Measurements from ENCODE around the gene BBOF1. TPM values are rescaled to one million over a fixed set of nuclear protein-coding genes. Genes with fewer than 3 reads are reported as not detected.
"Not testable (repeated sequence)": the region's sequence is repeated elsewhere in the genome, so short reads cannot be mapped to it uniquely, and the experiment has no call there.

Gene BBOF1
- total RNA-seq, 2 experiments from 2014 or later = 1.9 to 2.1 TPM

DNA sequence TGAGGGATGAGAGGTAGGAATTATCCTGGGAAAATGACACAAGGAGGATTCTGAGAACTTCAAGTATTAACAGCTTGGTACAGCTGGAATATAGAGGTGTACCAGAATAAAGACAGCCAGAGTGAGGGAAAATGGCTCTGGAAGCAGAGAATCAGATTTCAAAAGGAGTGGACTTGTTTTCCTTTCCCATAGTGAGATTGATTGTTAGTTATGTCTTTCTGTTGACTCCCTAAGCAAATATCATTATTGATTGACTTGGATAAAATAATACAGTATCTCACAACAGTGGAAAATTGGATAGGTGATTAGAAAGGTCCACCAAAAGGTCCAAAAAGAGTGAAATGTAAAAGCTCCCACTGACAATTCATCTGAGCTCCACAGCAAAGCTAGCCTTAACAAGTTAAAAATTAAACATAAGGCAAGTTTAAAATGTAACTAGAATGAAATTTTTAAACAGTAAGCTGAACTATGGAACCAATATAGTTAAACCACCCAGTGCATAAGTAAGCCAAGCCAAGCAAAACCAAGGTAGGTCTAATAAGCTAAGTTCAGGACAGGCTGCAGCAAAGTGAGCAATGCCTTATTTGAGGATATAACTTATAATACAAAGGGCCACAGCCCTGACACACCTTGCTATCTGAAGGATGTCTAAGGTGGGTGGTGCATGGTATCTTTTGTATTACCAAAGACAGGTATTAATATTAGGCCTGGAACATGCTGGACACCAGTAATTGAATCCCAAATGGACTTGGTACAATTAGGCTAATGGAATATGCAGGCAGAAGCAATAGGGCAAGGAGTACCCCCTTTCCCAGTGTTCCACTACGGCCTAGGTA is 21.8 kb upstream of the BBOF1 start:
- DNase-seq (no peak), ATAC-seq (no peak)
- Mint-ChIP-seq H3K27ac (no peak overlapping the region), H3K27me3 (no peaks in the 10 kb centered on the region), H3K9me3 (ENCODE audit: low read depth) (no peaks in the 10 kb centered on the region), H3K36me3 (ENCODE audit: low read depth) (peaks cover 5% of the 10 kb centered on the region), H3K4me1 (no peaks in the 10 kb centered on the region), H3K4me3 (no peak overlapping the region)
- intact Hi-C loops (cut with DNase I, micrococcal nuclease) = no loop called here
- CTCF ChIA-PET = no interaction called here
- POLR2A ChIA-PET = no interaction called here

DNA sequence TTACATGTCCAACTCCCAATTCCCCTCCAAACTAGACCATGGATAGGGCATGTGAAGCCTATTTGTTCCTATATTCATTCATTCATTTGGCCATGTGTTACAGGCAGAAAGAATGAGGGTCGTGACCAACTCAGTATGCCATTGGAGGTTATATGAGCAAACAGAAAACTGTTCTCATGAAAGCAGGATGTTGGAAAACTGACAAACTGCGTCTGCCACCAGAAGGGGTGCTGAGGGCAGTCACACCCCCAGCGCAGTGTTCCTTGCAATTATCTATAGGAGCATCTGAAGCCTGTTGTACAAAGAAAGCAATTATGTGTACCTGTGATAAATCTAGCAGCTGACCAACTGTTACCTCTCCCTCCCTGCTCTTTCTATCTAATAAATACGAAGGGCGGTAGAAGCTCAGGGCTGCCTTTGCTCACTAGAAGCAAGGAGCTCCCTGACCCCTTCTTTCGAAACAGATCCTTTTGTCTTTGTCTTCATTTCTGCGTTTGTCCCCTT is 21.2 kb upstream of the BBOF1 start:
- no peak overlapping the region for H3K27ac Mint-ChIP-seq
- POLR2A ChIA-PET = no interaction called here
- H3K9me3 Mint-ChIP-seq (ENCODE audit: low read depth) = no peaks in the 10 kb centered on the region
- CTCF ChIA-PET = no interaction called here
- no peaks in the 10 kb centered on the region for H3K27me3 Mint-ChIP-seq
- H3K36me3 Mint-ChIP-seq (ENCODE audit: low read depth) = peaks cover 5% of the 10 kb centered on the region
- H3K4me1 Mint-ChIP-seq = no peaks in the 10 kb centered on the region
- ATAC-seq = no peak
- intact Hi-C loops (cut with DNase I, micrococcal nuclease) = no loop called here
- no peak for DNase-seq
- H3K4me3 Mint-ChIP-seq = no peak overlapping the region

DNA sequence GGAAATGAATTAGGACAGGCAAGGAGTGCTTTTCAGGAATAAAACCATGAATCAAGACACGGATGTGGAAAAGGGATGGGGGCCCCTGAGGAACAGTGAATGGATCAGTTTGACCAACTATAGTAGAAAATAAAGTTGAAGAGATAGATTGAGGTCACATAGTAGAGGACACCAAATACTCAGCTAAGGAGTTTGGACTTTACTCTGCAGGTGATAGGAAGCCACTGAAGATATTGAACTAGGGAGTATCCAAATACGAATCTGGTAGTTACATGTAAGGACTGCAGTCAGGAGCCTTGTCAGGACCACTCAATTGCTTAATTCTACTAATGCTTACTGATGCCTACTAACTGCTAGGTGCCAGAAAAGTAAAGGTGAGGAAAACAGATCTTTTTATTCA is 20.4 kb upstream of the BBOF1 start:
- Mint-ChIP-seq H3K4me3 (no peak overlapping the region), H3K27ac (no peak overlapping the region)

DNA sequence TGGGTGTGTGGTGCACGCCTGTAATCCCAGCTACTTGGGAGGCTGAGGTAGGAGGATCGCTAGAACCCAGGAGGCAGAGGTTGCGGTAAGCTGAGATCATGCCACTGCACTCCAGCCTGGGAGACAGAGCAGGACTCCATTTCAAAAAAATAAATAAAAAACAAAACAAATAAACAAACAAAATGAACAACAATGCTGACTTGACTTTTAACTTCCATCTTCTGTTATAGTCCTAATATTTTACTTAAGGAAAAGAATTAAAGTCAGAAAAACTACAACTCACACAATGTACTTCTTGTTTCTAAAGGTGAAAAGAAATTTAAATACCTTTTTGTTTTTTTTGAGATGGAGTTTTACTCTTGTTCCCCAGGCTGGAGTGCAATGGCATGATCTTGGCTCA is 13.5 kb upstream of the BBOF1 start:
- intact Hi-C loops (cut with DNase I, micrococcal nuclease); H3K9me3 Mint-ChIP-seq (ENCODE audit: low read depth); H3K4me1 Mint-ChIP-seq; ATAC-seq; POLR2A ChIA-PET; H3K4me3 Mint-ChIP-seq; H3K27me3 Mint-ChIP-seq; H3K27ac Mint-ChIP-seq; H3K36me3 Mint-ChIP-seq (ENCODE audit: low read depth); DNase-seq: not testable (repeated sequence)
- CTCF ChIA-PET = interaction anchor here (0.6 kb wide), 1 partner anchor 244 kb away, joined by 3 read pairs; no protein-coding TSS in a partner anchor

More for the DNA sequence above, 20.4 kb upstream of the BBOF1 start:
- intact Hi-C loops (cut with DNase I, micrococcal nuclease) = no loop called here
- H3K36me3 Mint-ChIP-seq (ENCODE audit: low read depth) = peaks cover 5% of the 10 kb centered on the region
- no peaks in the 10 kb centered on the region for H3K4me1 Mint-ChIP-seq
- H3K27me3 Mint-ChIP-seq = no peaks in the 10 kb centered on the region
- CTCF ChIA-PET = interaction anchor here (0.7 kb wide), 1 partner anchor 56 kb away, joined by 4 read pairs; no protein-coding TSS in a partner anchor
- no peaks in the 10 kb centered on the region for H3K9me3 Mint-ChIP-seq (ENCODE audit: low read depth)
- DNase-seq (no peak), ATAC-seq (no peak)
- POLR2A ChIA-PET = no interaction called here

DNA sequence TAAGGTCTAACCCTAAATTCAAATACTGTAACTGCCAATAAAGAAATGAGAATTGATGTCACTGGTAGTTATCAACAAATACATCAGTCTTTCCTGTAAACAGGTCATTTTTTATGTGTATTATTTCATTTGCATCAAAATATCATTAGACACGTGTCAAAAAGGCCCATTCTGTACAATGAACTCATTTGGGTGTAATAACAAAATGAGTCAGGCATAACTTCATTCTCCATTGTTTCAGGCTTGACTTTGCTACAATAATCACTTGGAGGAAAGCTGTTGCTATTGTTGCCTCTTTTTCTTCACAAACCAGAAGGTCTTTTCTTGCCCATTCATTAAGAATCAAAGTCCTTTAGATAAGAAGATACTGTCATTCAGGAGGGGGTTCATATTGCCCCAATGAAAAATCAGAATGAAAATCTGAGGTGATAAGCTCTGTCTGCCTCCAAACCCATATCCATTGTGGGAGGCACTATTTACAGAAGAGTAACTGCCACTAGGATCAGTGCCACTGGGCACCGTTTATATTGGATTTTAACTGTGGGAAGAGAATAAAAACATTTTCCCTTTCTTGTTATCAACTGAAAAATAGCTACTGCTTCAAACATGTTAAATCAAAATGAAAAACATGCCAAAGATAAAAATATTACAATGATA is 10.2 kb upstream of the BBOF1 start:
- no peak overlapping the region for H3K27ac Mint-ChIP-seq
- ChIA-PET POLR2A (interaction anchor here (0.6 kb wide), 1 partner anchor 113 kb away, joined by 3 read pairs; no protein-coding TSS in a partner anchor), CTCF (no interaction called here)
- H3K9me3 Mint-ChIP-seq (ENCODE audit: low read depth) = no peaks in the 10 kb centered on the region
- H3K4me3 Mint-ChIP-seq = no peak overlapping the region
- ATAC-seq (no peak), DNase-seq (no peak)
- H3K4me1 Mint-ChIP-seq = no peaks in the 10 kb centered on the region
- peaks cover 4% of the 10 kb centered on the region for H3K36me3 Mint-ChIP-seq (ENCODE audit: low read depth)
- H3K27me3 Mint-ChIP-seq = no peaks in the 10 kb centered on the region
- intact Hi-C loops (cut with DNase I, micrococcal nuclease) = no loop called here

DNA sequence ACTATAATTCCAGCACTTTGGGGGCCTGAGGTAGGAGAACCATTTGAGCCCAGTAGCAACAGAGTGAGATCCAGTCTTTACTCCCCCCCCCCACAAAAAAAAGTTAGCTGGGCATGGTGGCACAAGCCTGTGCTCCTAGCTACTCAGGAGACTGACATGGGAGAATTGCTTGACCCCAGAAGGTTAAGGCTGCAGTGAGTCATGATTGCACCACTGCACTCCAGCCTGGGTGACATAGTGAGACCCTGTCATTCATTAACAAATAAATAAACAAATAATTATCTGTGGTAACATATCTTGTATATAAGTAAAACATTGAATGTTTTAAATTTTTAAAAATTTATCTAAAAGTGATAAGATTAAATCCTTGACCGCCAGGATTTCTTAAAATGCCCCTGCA is 4.8 kb upstream of the BBOF1 start:
- DNase-seq (no peak), ATAC-seq (no peak)
- H3K27ac Mint-ChIP-seq = no peak overlapping the region
- peaks cover 4% of the 10 kb centered on the region for H3K36me3 Mint-ChIP-seq (ENCODE audit: low read depth)
- H3K27me3 Mint-ChIP-seq = no peaks in the 10 kb centered on the region
- ChIA-PET POLR2A (no interaction called here), CTCF (no interaction called here)
- H3K4me1 Mint-ChIP-seq = peaks cover 6% of the 10 kb centered on the region
- no peaks in the 10 kb centered on the region for H3K9me3 Mint-ChIP-seq (ENCODE audit: low read depth)
- H3K4me3 Mint-ChIP-seq = no peak overlapping the region
- intact Hi-C loops (cut with DNase I, micrococcal nuclease) = loop anchor here in 1 of 2 experiments (10.0 kb wide), 1 partner anchor 299 kb away; the partner anchor contains the start of gene PNMA1

DNA sequence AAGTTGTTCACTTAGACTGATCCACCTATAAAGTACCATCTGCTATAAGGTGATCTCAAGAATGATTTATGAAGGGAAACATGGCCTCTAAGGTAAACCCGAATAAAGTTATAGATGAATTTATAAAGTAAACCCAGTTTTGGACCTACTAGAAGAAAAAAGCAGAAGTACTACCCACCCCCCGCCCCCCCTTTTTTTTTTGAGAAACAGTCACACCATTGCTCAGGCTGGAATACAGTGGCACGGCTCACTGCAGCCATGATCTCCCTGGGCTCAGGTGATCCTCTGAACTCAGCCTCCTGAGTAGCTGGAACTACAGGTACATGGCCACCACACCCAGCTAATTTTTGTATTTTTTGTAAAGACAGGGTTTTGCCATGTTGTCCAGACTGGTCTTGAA is 4.0 kb upstream of the BBOF1 start:
- Mint-ChIP-seq H3K27ac (no peak overlapping the region), H3K4me3 (no peak overlapping the region), H3K9me3 (ENCODE audit: low read depth) (no peaks in the 10 kb centered on the region), H3K27me3 (no peaks in the 10 kb centered on the region), H3K36me3 (ENCODE audit: low read depth) (peaks cover 4% of the 10 kb centered on the region), H3K4me1 (peaks cover 12% of the 10 kb centered on the region)
- POLR2A ChIA-PET = no interaction called here
- intact Hi-C loops (cut with DNase I, micrococcal nuclease) = loop anchor here (5.0 to 10.0 kb wide), 3 partner anchors 300 to 558 kb away; partner anchors contain the start of genes DNAL1 (in 1 of the 2), NUMB (in 1 of the 2) and PNMA1 (in 1 of the 2)
- CTCF ChIA-PET = no interaction called here
- no peak for ATAC-seq
- DNase-seq = no peak

DNA sequence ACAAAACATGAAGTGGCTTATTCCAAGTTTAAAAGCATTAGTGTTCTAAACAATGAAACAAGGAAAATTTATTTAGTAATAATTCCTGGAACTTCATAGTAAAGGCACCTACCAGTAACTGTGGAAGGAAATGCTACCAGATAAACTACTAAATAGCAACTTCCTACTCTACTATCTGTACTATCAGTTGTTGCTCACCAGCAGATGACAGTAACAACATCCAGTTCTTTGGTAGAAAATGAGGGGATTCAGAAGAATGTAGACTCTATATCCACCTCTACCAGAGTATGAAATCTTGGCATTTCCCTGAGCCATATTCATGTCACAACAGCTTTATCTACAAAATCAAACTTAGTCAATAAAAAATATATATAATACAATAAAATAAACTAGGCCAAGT is 3.2 kb upstream of the BBOF1 start:
- Mint-ChIP-seq H3K36me3 (ENCODE audit: low read depth) (peaks cover 4% of the 10 kb centered on the region), H3K4me3 (no peak overlapping the region), H3K27ac (no peak overlapping the region), H3K4me1 (peaks cover 12% of the 10 kb centered on the region), H3K9me3 (ENCODE audit: low read depth) (no peaks in the 10 kb centered on the region), H3K27me3 (no peaks in the 10 kb centered on the region)
- CTCF ChIA-PET = no interaction called here
- intact Hi-C loops (cut with DNase I, micrococcal nuclease) = loop anchor here (5.0 to 10.0 kb wide), 3 partner anchors 301 to 559 kb away; partner anchors contain the start of genes DNAL1 (in 1 of the 2), NUMB (in 1 of the 2) and PNMA1 (in 1 of the 2)
- no peak for ATAC-seq
- POLR2A ChIA-PET = no interaction called here
- no peak for DNase-seq

DNA sequence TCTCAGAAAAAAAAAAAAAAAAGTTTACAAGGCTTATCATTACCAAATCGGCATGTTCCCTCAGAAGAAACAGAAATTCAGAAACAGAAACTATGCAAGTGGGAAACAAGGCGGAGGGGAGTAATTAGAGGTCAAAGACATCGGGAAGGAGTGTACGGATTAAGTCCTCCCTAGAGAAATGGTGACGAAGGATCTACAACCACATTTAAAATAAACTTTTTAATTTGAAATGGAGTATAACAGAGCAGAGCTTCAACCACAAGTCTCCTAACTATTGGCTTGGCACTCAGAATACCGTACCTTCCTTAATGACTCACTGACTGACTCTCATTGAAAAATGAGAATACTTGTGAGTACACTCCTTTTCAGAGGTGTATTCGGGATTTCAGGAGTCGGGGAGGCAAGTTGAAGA is 969 bp upstream of the BBOF1 start:
- H3K4me3 Mint-ChIP-seq = peak overlapping the region; percentile 80
- peak overlapping the region; percentile 93 for H3K27ac Mint-ChIP-seq
- DNase-seq = no peak
- no peaks in the 10 kb centered on the region for H3K27me3 Mint-ChIP-seq
- ATAC-seq = peak; percentile 59
- ChIA-PET POLR2A (interaction anchor here (0.7 kb wide), 1 partner anchor 43 kb away, joined by 6 read pairs; no protein-coding TSS in a partner anchor), CTCF (interaction anchor here (0.6 to 1.1 kb wide), 2 partner anchors 65 to 601 kb away, joined by 3 to 4 read pairs; no protein-coding TSS in a partner anchor)
- intact Hi-C loops (cut with DNase I, micrococcal nuclease) = loop anchor here (2.0 to 10.0 kb wide), 6 partner anchors 67 to 695 kb away; partner anchors contain the start of genes AREL1 (in 1 of the 2), COQ6 (in 1 of the 2), DNAL1 (in 1 of the 2) and FAM161B (in 1 of the 2)
- H3K9me3 Mint-ChIP-seq (ENCODE audit: low read depth) = no peaks in the 10 kb centered on the region
- H3K36me3 Mint-ChIP-seq (ENCODE audit: low read depth) = no peaks in the 10 kb centered on the region
- peaks cover 12% of the 10 kb centered on the region for H3K4me1 Mint-ChIP-seq

DNA sequence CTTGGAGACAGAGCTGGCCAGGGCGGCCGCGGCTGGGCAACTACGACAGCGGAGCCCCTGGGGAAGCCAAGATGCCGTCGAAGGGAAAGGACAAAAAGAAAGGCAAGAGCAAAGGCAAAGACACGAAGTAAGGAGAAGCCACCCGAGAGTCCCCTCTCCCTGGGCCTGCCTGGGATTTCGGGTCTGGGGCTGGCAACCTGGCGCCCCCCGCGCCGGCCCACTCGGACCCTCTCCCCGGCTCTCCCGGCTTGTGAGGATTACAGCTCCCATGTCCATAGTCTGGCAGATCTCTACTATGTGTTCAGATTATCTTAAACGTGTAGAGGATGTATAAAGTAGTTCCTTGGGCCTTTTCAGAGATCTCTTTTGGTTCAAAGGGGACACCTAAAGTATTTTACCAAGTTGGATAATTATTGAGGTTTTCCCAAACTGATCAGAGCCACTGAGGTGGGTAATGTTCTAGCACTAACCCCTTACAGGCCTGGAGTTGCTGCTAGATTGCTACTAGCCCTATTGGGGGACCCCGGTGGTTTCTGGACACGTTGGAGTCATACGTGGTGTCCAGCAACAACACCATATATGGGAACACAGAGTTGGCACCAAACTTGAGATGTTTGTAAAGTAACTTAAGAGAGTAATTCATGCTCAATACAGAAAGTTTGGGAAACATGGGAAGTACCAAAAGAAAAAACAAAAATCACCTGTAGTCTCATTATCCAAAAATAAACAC is 424 bp downstream of the BBOF1 start:
- Mint-ChIP-seq H3K4me3 (peak overlapping the region; percentile 80), H3K27ac (peak overlapping the region; percentile 58), H3K36me3 (ENCODE audit: low read depth) (no peaks in the 10 kb centered on the region), H3K4me1 (peaks cover 12% of the 10 kb centered on the region), H3K9me3 (ENCODE audit: low read depth) (no peaks in the 10 kb centered on the region), H3K27me3 (no peaks in the 10 kb centered on the region)
- ChIA-PET POLR2A (interaction anchor here (0.6 to 1.0 kb wide), 2 partner anchors 70 to 1232 kb away, joined by 3 read pairs; partner anchors contain the start of genes COQ6 and FAM161B), CTCF (interaction anchor here (0.6 to 0.7 kb wide), 2 partner anchors 19 to 865 kb away, joined by 3 to 4 read pairs; no protein-coding TSS in a partner anchor)
- ATAC-seq (no peak), DNase-seq (no peak)
- intact Hi-C loops (cut with DNase I, micrococcal nuclease) = loop anchor here (1.0 to 10.0 kb wide), 12 partner anchors 65 to 693 kb away; partner anchors contain the start of genes ALDH6A1 (in 2 of the 2), COQ6 (in 2 of the 2), FAM161B (in 2 of the 2) and LIN52 (in 2 of the 2)

DNA sequence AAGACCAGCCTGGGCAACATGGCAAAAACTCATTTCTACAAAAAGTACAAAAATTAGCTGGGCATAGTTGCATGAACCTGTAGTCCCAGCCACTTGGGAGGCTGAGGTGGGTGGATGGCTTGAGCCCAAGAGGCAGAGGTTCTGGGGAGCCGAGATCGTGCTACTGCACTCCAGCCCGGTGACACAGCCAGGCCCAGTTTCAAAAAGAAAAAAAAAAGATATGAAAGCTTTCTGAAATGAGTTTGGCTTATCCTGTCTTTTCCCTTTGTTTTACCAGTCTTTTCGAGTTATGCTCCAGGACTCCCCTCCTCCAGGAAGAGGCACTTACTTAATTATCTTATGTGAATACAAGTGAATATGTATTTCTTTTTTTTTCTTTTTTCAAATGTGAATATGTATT is 3.2 kb downstream of the BBOF1 start:
- CTCF ChIA-PET = no interaction called here
- H3K9me3 Mint-ChIP-seq (ENCODE audit: low read depth) = no peaks in the 10 kb centered on the region
- no peak overlapping the region for H3K4me3 Mint-ChIP-seq
- ATAC-seq (no peak), DNase-seq (no peak)
- POLR2A ChIA-PET = interaction anchor here (0.7 kb wide), 1 partner anchor 389 kb away, joined by 3 read pairs; no protein-coding TSS in a partner anchor
- H3K4me1 Mint-ChIP-seq = peaks cover 12% of the 10 kb centered on the region
- intact Hi-C loops (cut with DNase I, micrococcal nuclease) = no loop called here
- no peaks in the 10 kb centered on the region for H3K27me3 Mint-ChIP-seq
- H3K27ac Mint-ChIP-seq = no peak overlapping the region
- H3K36me3 Mint-ChIP-seq (ENCODE audit: low read depth) = no peaks in the 10 kb centered on the region

All from activated CD4-positive, alpha-beta T cell treated with anti-CD3 and anti-CD28 coated beads for 36 hours (primary cell).